Endothelial cell of umbilical vein (primary cell): ENCODE data around the gene RUSF1. TPM values are rescaled to one million over a fixed set of nuclear protein-coding genes. Genes with fewer than 3 reads are reported as not detected.

ENCODE experiments used
- BruUV-seq: library from RNA; stranded (reverse); fragments of 400-500 nt; replicated peaks from 2 replicates; lab custom pipeline; 2021; lab: Mats Ljungman, UMichigan
- CTCF ChIA-PET: fragments of 300-600, 350-600 bp; sonication (Branson Sonifier 250); formaldehyde crosslinking; loops from one replicate; lab custom pipeline; 2021; ENCODE audit warnings: antibody characterized with exemption, inconsistent platforms; lab: Charles Lee
- POLR2A ChIA-PET: fragments of 300-600, 350-600 bp; sonication (Branson Sonifier 250); formaldehyde crosslinking; loops from one replicate; lab custom pipeline; 2021; ENCODE audit warnings: antibody characterized with exemption, inconsistent platforms; lab: Charles Lee
- DNase-seq: peaks from one replicate; pipeline ENCODE4 v3.0.0-alpha.2; 2011; ENCODE audit warnings: low read depth, low spot score
- FAIRE-seq: peaks from 2 replicates; lab custom pipeline; 2011; peaks lifted over from hg19 to GRCh38; lab: Jason Lieb, UNC
- H2AFZ ChIP-seq: 2 replicates; pipeline ENCODE4 v1.6.0; 2012; ENCODE audit warnings: low read depth, low read length, control low read depth, inconsistent platforms
- H3K27ac ChIP-seq: 2 replicates; pipeline ENCODE4 v1.5.1; 2011; ENCODE audit warnings: low read depth, mild to moderate bottlenecking, control low read depth, low read length, moderate library complexity; ENCODE audit not compliant: insufficient read depth
- H3K27me3 ChIP-seq, 2 experiments: 2 replicates each; pipeline versions ENCODE4 v1.6.0 to v1.6.1; 2011; ENCODE audit warnings: low read length in 2 of 2, mixed read lengths in 1 of 2; ENCODE audit not compliant: control insufficient read depth in 2 of 2, insufficient read depth in 2 of 2
- H3K36me3 ChIP-seq, 2 experiments: 2 replicates in 1 of 2; 3 replicates in 1 of 2; pipeline ENCODE4 v1.5.1; 2011; ENCODE audit warnings: low read length in 2 of 2, mild to moderate bottlenecking in 1 of 2, moderate library complexity in 1 of 2; ENCODE audit not compliant: control insufficient read depth in 2 of 2, insufficient read depth in 2 of 2; ENCODE audit errors: extremely low read depth in 1 of 2
- H3K4me1 ChIP-seq: 3 replicates; pipeline ENCODE4 v1.5.1; 2011; ENCODE audit warnings: mild to moderate bottlenecking, low read length; ENCODE audit not compliant: control insufficient read depth, insufficient read depth; ENCODE audit errors: extremely low read depth
- H3K4me2 ChIP-seq: 2 replicates; pipeline ENCODE4 v1.6.1; 2011; ENCODE audit warnings: low read length, control low read depth, mixed read lengths; ENCODE audit not compliant: insufficient read depth
- H3K4me3 ChIP-seq, 3 experiments: fragments of 200-600 bp in 1 of 3; sonication (generic), shearing (Covaris generic) in 1 of 3; replicated peaks in 1 of 3; 2 replicates each; pipeline ENCODE4 v1.5.1; 2011 to 2016; ENCODE audit warnings: control low read depth in 3 of 3, low read length in 3 of 3, mild to moderate bottlenecking in 2 of 3, inconsistent platforms in 1 of 3, low read depth in 1 of 3, moderate library complexity in 1 of 3; ENCODE audit not compliant: insufficient read depth in 1 of 3
- H3K79me2 ChIP-seq: 2 replicates; pipeline ENCODE4 v1.6.0; 2012; ENCODE audit warnings: low read length, inconsistent platforms; ENCODE audit not compliant: control insufficient read depth, insufficient read depth
- H3K9ac ChIP-seq: replicated peaks from 2 replicates; pipeline ENCODE3; 2011; ENCODE audit warnings: low read length, control low read depth; ENCODE audit not compliant: insufficient read depth; ENCODE audit errors: extremely low read depth
- H3K9me1 ChIP-seq: replicated peaks from 3 replicates; pipeline ENCODE4 v1.6.0; 2011; ENCODE audit warnings: mild to moderate bottlenecking, low read length; ENCODE audit not compliant: control insufficient read depth, insufficient read depth; ENCODE audit errors: extremely low read depth
- H3K9me3 ChIP-seq: replicated peaks from 2 replicates; pipeline ENCODE4 v1.5.1; 2012; ENCODE audit warnings: low read length, inconsistent platforms; ENCODE audit not compliant: control insufficient read depth, insufficient read depth
- H4K20me1 ChIP-seq: replicated peaks from 2 replicates; pipeline ENCODE3; 2011; ENCODE audit warnings: mild to moderate bottlenecking, low read length; ENCODE audit not compliant: control insufficient read depth, insufficient read depth; ENCODE audit errors: extremely low read depth
- CTCF ChIP-seq, 2 donors: IDR thresholded peaks; 1 replicate in 1 of 2; 2 replicates in 1 of 2; pipeline ENCODE4 v1.5.1; 2011; ENCODE audit warnings: low read length in 2 of 2, mild to moderate bottlenecking in 2 of 2, moderate library complexity in 2 of 2, control low read depth in 1 of 2, inconsistent platforms in 1 of 2, low read depth in 1 of 2; ENCODE audit not compliant: insufficient read depth in 1 of 2; ENCODE audit errors: extremely low read depth in 1 of 2
- EZH2 ChIP-seq: IDR thresholded peaks from 2 replicates; pipeline ENCODE4 v1.6.1; 2012; ENCODE audit warnings: borderline replicate concordance, low read depth, mild to moderate bottlenecking, moderate library complexity, low read length, inconsistent platforms; ENCODE audit not compliant: severe bottlenecking
- FOS ChIP-seq: IDR thresholded peaks from 2 replicates; pipeline ENCODE4 v1.6.1; 2011; ENCODE audit warnings: mild to moderate bottlenecking, low read length, moderate library complexity, borderline replicate concordance; ENCODE audit not compliant: insufficient read depth
- GATA2 ChIP-seq: IDR thresholded peaks from 2 replicates; pipeline ENCODE4 v1.7.0; 2011; ENCODE audit warnings: low read depth, mild to moderate bottlenecking, moderate library complexity, mixed read lengths, low read length; ENCODE audit not compliant: insufficient read length, insufficient read depth
- JUN ChIP-seq: IDR thresholded peaks from 2 replicates; pipeline ENCODE4 v1.6.1; 2011; ENCODE audit warnings: borderline replicate concordance, low read depth; ENCODE audit not compliant: insufficient read length, insufficient read depth
- MYC ChIP-seq: IDR thresholded peaks from one replicate; pipeline ENCODE4 v1.6.1; 2011; ENCODE audit warnings: mild to moderate bottlenecking, low read depth, low read length
- POLR2A ChIP-seq: IDR thresholded peaks from 2 replicates; pipeline ENCODE4 v1.6.1; 2012; ENCODE audit warnings: low read depth, mild to moderate bottlenecking, control low read depth, low read length
- POLR2AphosphoS5 ChIP-seq: IDR thresholded peaks from 2 replicates; pipeline ENCODE4 v1.6.1; 2012; ENCODE audit warnings: low read depth, mild to moderate bottlenecking, control low read depth, low read length, moderate library complexity; ENCODE audit not compliant: insufficient read depth
- dilution Hi-C: fragments of 300-500 bp; cut with MboI; formaldehyde crosslinking; loops from one replicate; pipeline ENCODE4 v1.15.0; 2019; ENCODE audit warnings: low sequenced_read_pairs; ENCODE audit not compliant: extremely low pct_ligation_motif_present
- intact Hi-C: fragments of 100-400 bp; cut with micrococcal nuclease; formaldehyde crosslinking; loops from one replicate; pipeline ENCODE4 v1.10.0; 2022
- polyA plus RNA-seq, 4 experiments: library from polyadenylated mRNA; depleted of rRNA in 3 of 4; stranded (reverse) in 3 of 4; unstranded in 1 of 4; fragments of >200 nt; gene quantifications; 2 replicates each; pipeline versions ENCODE4 v1.2.1 to v1.2.3, GENCODE V29; 2011 to 2012; ENCODE audit warnings: missing spikeins in 1 of 4
- total RNA-seq: library from RNA; stranded (reverse); gene quantifications from 2 replicates; pipeline ENCODE4 v1.2.3, GENCODE V29; 2021
- TF ChIP-seq, protein P1 (sequence below): IDR thresholded peaks from 2 replicates; pipeline ENCODE4 v1.6.1; 2011; ENCODE audit not compliant: insufficient read depth, insufficient read length

The RUSF1 gene
- total and polyA plus RNA-seq, 2 donors (not counting 3 experiments of a cell fraction or from before 2014, with no cell fraction given): 36.4 to 40.3 TPM

DNA sequence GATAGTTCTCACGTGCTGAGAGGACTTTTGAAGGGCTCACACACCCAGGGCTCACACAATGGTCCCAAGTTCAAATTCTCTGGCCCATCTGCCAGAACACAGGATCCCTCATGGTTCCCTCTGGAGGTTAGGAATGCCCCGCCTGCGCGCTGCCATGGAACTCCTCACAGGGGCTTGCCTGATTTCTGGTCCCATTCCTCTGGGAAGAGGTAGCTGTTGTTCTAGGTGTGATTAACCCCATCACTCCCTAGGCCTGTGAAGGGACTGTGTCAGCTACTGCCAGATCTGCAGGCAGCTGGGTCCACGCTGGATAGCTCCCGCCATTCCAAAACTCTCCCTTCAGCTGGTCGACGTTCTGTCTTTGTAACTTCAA, 51.2 kb downstream of the RUSF1 start:
- dilution Hi-C loops: no loop called here
- Histone ChIP-seq H4K20me1 (no peaks in the 10 kb centered on the region), H3K9me3 (no peaks in the 10 kb centered on the region), H3K9ac (no peak overlapping the region), H3K4me1 (peaks cover 37% of the 10 kb centered on the region), H3K4me2 (no peak overlapping the region), H3K4me3 (no peak overlapping the region), H3K9me1 (no peaks in the 10 kb centered on the region), H3K36me3 (peaks cover 0 to 3% of the 10 kb centered on the region in 2 experiments), H3K27me3 (no peaks in the 10 kb centered on the region), H3K79me2 (peaks cover 41% of the 10 kb centered on the region), H2AFZ (no peak overlapping the region), H3K27ac (no peak overlapping the region)
- ChIA-PET POLR2A (interaction anchor here (1.2 to 1.3 kb wide), 2 partner anchors 14 to 256 kb away, joined by 3 to 4 read pairs; partner anchors contain the start of gene ZNF843), CTCF (interaction anchor here (2.1 to 4.3 kb wide), 3 partner anchors 12 to 412 kb away, joined by 6 to 53 read pairs (median 12); partner anchors contain the start of gene TGFB1I1)
- BruUV-seq: no TSS peak
- intact Hi-C loops: loop anchor here (5.0 kb wide), 3 partner anchors 255 to 275 kb away; partner anchors contain the start of genes FUS and PYCARD
- no peak for DNase-seq
- FAIRE-seq: no peak
- TF ChIP-seq POLR2AphosphoS5 (no peak), POLR2A (no peak), GATA2 (no peak), CTCF (IDR thresholded peaks at IDR 0.05; ENCODE audit: extremely low read depth in 1 of 2, insufficient read depth in 1 of 2, low read depth in 1 of 2, low read length in 2 of 2) (no peak), FOS (no peak), JUN (no peak), MYC (no peak), EZH2 (no peak)
- TF ChIP-seq, protein P1, sequence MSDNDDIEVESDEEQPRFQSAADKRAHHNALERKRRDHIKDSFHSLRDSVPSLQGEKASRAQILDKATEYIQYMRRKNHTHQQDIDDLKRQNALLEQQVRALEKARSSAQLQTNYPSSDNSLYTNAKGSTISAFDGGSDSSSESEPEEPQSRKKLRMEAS: no peak
